HepG2 (cell line): ENCODE measurements around the gene LDLRAD4. TPM values are rescaled to one million over a fixed set of nuclear protein-coding genes. Genes with fewer than 3 reads are reported as not detected.

Experiments used
- ATAC-seq: fragments of 200-7000 bp; cut with Tn5 transposase; 3 replicates; pipeline ENCODE4 v1.9.1; 2020; ENCODE audit warnings: mild to moderate bottlenecking, moderate library complexity
- BruUV-seq: library from RNA; stranded (reverse); fragments of 400-500 nt; replicated peaks from 2 replicates; lab custom pipeline; 2021; lab: Mats Ljungman, UMichigan
- CTCF ChIA-PET: fragments of 300-600 bp; formaldehyde crosslinking; extraction: SDS; loops from one replicate; lab custom pipeline; 2021; ENCODE audit warnings: low total read pairs, inconsistent platforms, low intra/inter-chr PET ratio; lab: Yijun Ruan, JAX
- POLR2A ChIA-PET: fragments of 350-600 bp; sonication (Branson Sonifier 250); formaldehyde crosslinking; loops from one replicate; lab custom pipeline; 2020; ENCODE audit warnings: antibody characterized with exemption, inconsistent platforms; lab: Yijun Ruan, JAX
- DNase-seq: peaks from one replicate; pipeline ENCODE4 v3.0.0-alpha.2; 2015; ENCODE audit warnings: low spot score
- FAIRE-seq: peaks from 3 replicates; lab custom pipeline; 2011; peaks lifted over from hg19 to GRCh38; lab: Jason Lieb, UNC
- H2AFZ ChIP-seq: one replicate; pipeline ENCODE4 v1.6.1; 2011; ENCODE audit warnings: low read length, inconsistent platforms
- H3K27ac ChIP-seq: fragments of 300-600 bp; 3 replicates; pipeline ENCODE4 v1.8.0; 2011; ENCODE audit warnings: mixed run types, mild to moderate bottlenecking, mixed read lengths, low read length, inconsistent platforms; ENCODE audit not compliant: insufficient read depth; ENCODE audit errors: extremely low read length
- H3K27me3 ChIP-seq, 2 experiments: fragments of 200-600 bp in 1 of 2; 2 replicates in 1 of 2; 3 replicates in 1 of 2; pipeline versions ENCODE4 v1.6.0 to v1.8.0; 2011; ENCODE audit warnings: low read length in 2 of 2, mild to moderate bottlenecking in 2 of 2, moderate library complexity in 2 of 2, inconsistent platforms in 1 of 2; ENCODE audit not compliant: insufficient read depth in 2 of 2, control insufficient read depth in 1 of 2
- H3K36me3 ChIP-seq, 2 experiments: fragments of 200-600 bp in 1 of 2; replicated peaks in 1 of 2; 2 replicates in 1 of 2; 3 replicates in 1 of 2; pipeline versions ENCODE4 v1.5.1 to v1.8.0; 2011; ENCODE audit warnings: low read length in 2 of 2, inconsistent platforms in 1 of 2; ENCODE audit not compliant: insufficient read depth in 2 of 2, control insufficient read depth in 1 of 2
- H3K4me1 ChIP-seq: 2 replicates; pipeline ENCODE4 v1.5.1; 2012; ENCODE audit warnings: low read length, inconsistent platforms; ENCODE audit not compliant: insufficient read depth
- H3K4me2 ChIP-seq: 2 replicates; pipeline ENCODE4 v1.6.0; 2011; ENCODE audit warnings: low read depth, low read length, inconsistent platforms
- H3K4me3 ChIP-seq, 3 experiments: fragments of 200-600 bp in 1 of 3; sonication (generic), shearing (Covaris generic) in 1 of 3; replicated peaks in 1 of 3; 2 replicates each; pipeline ENCODE4 v1.5.1; 2011 to 2016; ENCODE audit warnings: low read length in 3 of 3, inconsistent platforms in 2 of 3, low read depth in 2 of 3, mild to moderate bottlenecking in 2 of 3, control low read depth in 1 of 3, mixed read lengths in 1 of 3; ENCODE audit not compliant: insufficient read depth in 1 of 3
- H3K79me2 ChIP-seq: one replicate; pipeline ENCODE4 v1.6.1; 2011; ENCODE audit warnings: low read length, inconsistent platforms; ENCODE audit not compliant: insufficient read depth
- H3K9ac ChIP-seq: 2 replicates; pipeline ENCODE4 v1.6.0; 2011; ENCODE audit warnings: mild to moderate bottlenecking, low read depth, low read length, inconsistent platforms; ENCODE audit not compliant: insufficient read depth
- H3K9me3 ChIP-seq: 2 replicates; pipeline ENCODE4 v1.5.1; 2012; ENCODE audit warnings: mild to moderate bottlenecking, low read length
- H4K20me1 ChIP-seq: 2 replicates; pipeline ENCODE4 v1.6.0; 2011; ENCODE audit warnings: inconsistent platforms, mild to moderate bottlenecking, low read length, moderate library complexity; ENCODE audit not compliant: insufficient read depth
- ATF7-NPFF ChIP-seq: sonication (generic); formaldehyde crosslinking; IDR thresholded peaks from 2 replicates; pipeline ENCODE4 v1.8.1; 2023; ENCODE audit warnings: mild to moderate bottlenecking, low read depth, missing genetic modification reagents, moderate library complexity
- RAD51 ChIP-seq: fragments of 450-650 bp; IDR thresholded peaks from 2 replicates; pipeline ENCODE4 v1.6.1; 2016; ENCODE audit warnings: borderline replicate concordance
- RBM22 ChIP-seq: fragments of 200-400 bp; formaldehyde crosslinking; optimal IDR thresholded peaks from 2 replicates; pipeline ENCODE3; 2017; ENCODE audit warnings: mild to moderate bottlenecking, low read length, moderate library complexity
- REL ChIP-seq: sonication (generic); formaldehyde crosslinking; conservative IDR thresholded peaks from 2 replicates; pipeline ENCODE4 v1.8.0; 2022; ENCODE audit warnings: mild to moderate bottlenecking, missing genetic modification reagents, moderate library complexity
- SMAD1 ChIP-seq: sonication (generic); formaldehyde crosslinking; IDR thresholded peaks from 2 replicates; pipeline ENCODE4 v1.4.0; 2020; ENCODE audit warnings: missing genetic modification reagents, low read depth, mild to moderate bottlenecking, borderline replicate concordance
- TEAD2 ChIP-seq: sonication (generic); formaldehyde crosslinking; IDR thresholded peaks from 2 replicates; pipeline ENCODE4 v1.9.0; 2021; ENCODE audit warnings: missing genetic modification reagents
- TMF1 ChIP-seq: sonication (generic); formaldehyde crosslinking; IDR thresholded peaks from 2 replicates; pipeline ENCODE4 v1.8.1; 2022; ENCODE audit warnings: low read depth, missing genetic modification reagents
- ZNF441 ChIP-seq: sonication (generic); formaldehyde crosslinking; IDR thresholded peaks from 2 replicates; pipeline ENCODE4 v1.7.0; 2021; ENCODE audit warnings: missing genetic modification reagents, borderline replicate concordance
- ZNF703 ChIP-seq: sonication (generic); formaldehyde crosslinking; IDR thresholded peaks from 2 replicates; pipeline ENCODE4 v1.5.1; 2020; ENCODE audit warnings: missing genetic modification reagents, mild to moderate bottlenecking, moderate library complexity, borderline replicate concordance
- WGBS: methylation state at CpG from one replicate; pipeline ENCODE4 v1.1.6; 2017; ENCODE audit warnings: low lambda C conversion rate; 5-methylcytosine and 5-hydroxymethylcytosine counted together
- in situ Hi-C: cut with HindIII; loops from 2 replicates; pipeline ENCODE4 v1.10.0; 2017; ENCODE audit warnings: low pct_unique_long_range_greater_than_20kb; ENCODE audit not compliant: extremely low pct_ligation_motif_present
- intact Hi-C: fragments of 100-400 bp; cut with micrococcal nuclease; formaldehyde crosslinking; loops from one replicate; pipeline ENCODE4 v1.10.0; 2022; ENCODE audit not compliant: unreplicated experiment
- polyA plus RNA-seq, 8 experiments: library from polyadenylated mRNA; depleted of rRNA in 3 of 8; stranded (reverse) in 7 of 8; unstranded in 1 of 8; fragments of >200 nt; fragmentation: Illumina TruSeq in 4 of 8; extraction: Trizol in 4 of 8; gene quantifications; 2 replicates each; pipeline versions ENCODE4 v1.2.1 to v1.2.3, GENCODE V29; 2011 to 2016; ENCODE audit warnings: low read depth in 4 of 8, missing spikeins in 1 of 8, mixed read lengths in 1 of 8; ENCODE audit not compliant: insufficient read depth in 1 of 8
- total RNA-seq, 5 experiments: library from RNA; depleted of rRNA; stranded (reverse); fragments of >200 nt; fragmentation: Illumina TruSeq; extraction: Trizol; gene quantifications; 2 replicates each; pipeline ENCODE4 v1.2.3, GENCODE V29; 2016; ENCODE audit warnings: low read depth in 1 of 5
- TF ChIP-seq, protein P1 (sequence below): sonication (generic); formaldehyde crosslinking; IDR thresholded peaks from 2 replicates; pipeline ENCODE4 v1.8.1; 2022; ENCODE audit warnings: low read depth, mild to moderate bottlenecking, missing genetic modification reagents
- TF ChIP-seq, protein P2 (sequence below): sonication (generic); formaldehyde crosslinking; conservative IDR thresholded peaks from 2 replicates; pipeline ENCODE4 v1.8.0; 2022; ENCODE audit warnings: mild to moderate bottlenecking, moderate library complexity, missing genetic modification reagents
- TF ChIP-seq, protein P3 (sequence below): sonication (generic); formaldehyde crosslinking; IDR thresholded peaks from 2 replicates; pipeline ENCODE4 v1.8.0; 2022; ENCODE audit warnings: low read depth, missing genetic modification reagents

Gene LDLRAD4
- total and polyA plus RNA-seq, 2 of the 13 experiments (the other 11 are each of a cell fraction or from before 2014, with no cell fraction given): 13.6 to 20.9 TPM

DNA sequence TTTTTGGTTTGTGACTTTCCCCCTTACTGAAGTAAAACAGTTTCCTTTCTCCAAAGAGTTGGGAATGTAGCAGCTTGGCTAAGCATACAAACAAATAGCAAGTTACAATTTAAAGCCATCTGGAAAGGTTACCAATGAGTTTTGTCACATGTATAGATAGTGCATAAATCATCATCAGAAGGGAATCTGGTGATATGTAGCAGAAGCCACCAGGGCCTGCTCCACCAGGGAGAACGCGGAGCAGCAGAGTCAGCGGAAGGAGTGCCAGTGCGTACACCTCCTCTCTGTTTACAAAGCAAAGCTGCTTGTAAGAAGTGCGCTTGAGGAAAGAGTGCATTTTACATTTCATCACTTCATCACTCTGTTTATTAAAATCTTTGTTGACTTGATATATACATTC lies 267.7 kb downstream of the LDLRAD4 start:
- Histone ChIP-seq H3K4me2 (no peak overlapping the region), H3K4me1 (peaks cover 6% of the 10 kb centered on the region; the same call in 1 of the 2 replicates), H3K27ac (no peak overlapping the region), H4K20me1 (no peaks in the 10 kb centered on the region), H3K27me3 (no peaks in the 10 kb centered on the region), H3K79me2 (no peaks in the 10 kb centered on the region), H2AFZ (no peak overlapping the region), H3K4me3 (no peak overlapping the region), H3K36me3 (no peaks in the 10 kb centered on the region), H3K9ac (no peak overlapping the region), H3K9me3 (no peaks in the 10 kb centered on the region)
- TF ChIP-seq TMF1 (CRISPR knock-in tag): no peak
- TF ChIP-seq REL (CRISPR knock-in tag): no peak
- TF ChIP-seq RBM22: no peak
- TF ChIP-seq ZNF441 (CRISPR knock-in tag): no peak
- BruUV-seq: no TSS peak
- in situ Hi-C loops (no loop called here), intact Hi-C loops (no loop called here)
- ATAC-seq (no peak), FAIRE-seq (no peak), DNase-seq (no peak)
- ChIA-PET CTCF (no interaction called here), POLR2A (no interaction called here)
- 99% methylated on average over 5 of the region's 5 CpGs for WGBS

DNA sequence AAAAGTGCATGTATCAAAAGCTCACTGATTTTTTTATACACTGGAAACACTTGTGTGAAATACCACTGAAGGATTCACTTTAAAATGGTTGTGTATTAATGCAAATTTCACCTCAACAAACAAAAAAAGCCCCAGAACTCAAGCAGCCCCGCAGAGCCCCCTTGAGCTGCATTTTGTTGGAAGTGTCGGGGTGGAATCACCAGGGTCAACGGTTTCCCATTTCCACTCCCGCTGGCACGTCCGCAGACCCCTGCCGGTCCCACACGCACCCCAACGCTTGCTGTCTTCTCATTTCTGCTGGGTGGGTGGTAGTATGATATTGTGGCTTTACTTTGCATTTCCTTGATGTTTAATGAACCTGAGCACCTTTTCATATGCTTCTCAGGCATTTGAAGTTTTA lies 268.1 kb downstream of the LDLRAD4 start:
- Histone ChIP-seq H3K4me3 (no peak overlapping the region), H3K4me1 (peaks cover 6% of the 10 kb centered on the region; the same call in 1 of the 2 replicates), H3K9ac (no peak overlapping the region), H2AFZ (no peak overlapping the region), H3K79me2 (no peaks in the 10 kb centered on the region), H3K27me3 (no peaks in the 10 kb centered on the region), H3K36me3 (0 out of 5 replicates have a peak, but pooled peaks cover 0 to 2% of the 10 kb centered on the region in 2 experiments), H4K20me1 (no peaks in the 10 kb centered on the region), H3K9me3 (no peaks in the 10 kb centered on the region), H3K4me2 (no peak overlapping the region), H3K27ac (no peak overlapping the region)
- WGBS: 97% methylated on average over 9 of the region's 9 CpGs
- in situ Hi-C loops (no loop called here), intact Hi-C loops (no loop called here)
- DNase-seq (no peak), FAIRE-seq (no peak), ATAC-seq (no peak)
- no TSS peak for BruUV-seq
- CTCF ChIA-PET: no interaction called here
- POLR2A ChIA-PET: no interaction called here
- TF ChIP-seq RAD51 (no peak), ZNF703 (no peak), TEAD2 (CRISPR knock-in tag) (no peak), SMAD1 (CRISPR knock-in tag) (no peak), ATF7-NPFF (no peak)
- TF ChIP-seq, protein P1, sequence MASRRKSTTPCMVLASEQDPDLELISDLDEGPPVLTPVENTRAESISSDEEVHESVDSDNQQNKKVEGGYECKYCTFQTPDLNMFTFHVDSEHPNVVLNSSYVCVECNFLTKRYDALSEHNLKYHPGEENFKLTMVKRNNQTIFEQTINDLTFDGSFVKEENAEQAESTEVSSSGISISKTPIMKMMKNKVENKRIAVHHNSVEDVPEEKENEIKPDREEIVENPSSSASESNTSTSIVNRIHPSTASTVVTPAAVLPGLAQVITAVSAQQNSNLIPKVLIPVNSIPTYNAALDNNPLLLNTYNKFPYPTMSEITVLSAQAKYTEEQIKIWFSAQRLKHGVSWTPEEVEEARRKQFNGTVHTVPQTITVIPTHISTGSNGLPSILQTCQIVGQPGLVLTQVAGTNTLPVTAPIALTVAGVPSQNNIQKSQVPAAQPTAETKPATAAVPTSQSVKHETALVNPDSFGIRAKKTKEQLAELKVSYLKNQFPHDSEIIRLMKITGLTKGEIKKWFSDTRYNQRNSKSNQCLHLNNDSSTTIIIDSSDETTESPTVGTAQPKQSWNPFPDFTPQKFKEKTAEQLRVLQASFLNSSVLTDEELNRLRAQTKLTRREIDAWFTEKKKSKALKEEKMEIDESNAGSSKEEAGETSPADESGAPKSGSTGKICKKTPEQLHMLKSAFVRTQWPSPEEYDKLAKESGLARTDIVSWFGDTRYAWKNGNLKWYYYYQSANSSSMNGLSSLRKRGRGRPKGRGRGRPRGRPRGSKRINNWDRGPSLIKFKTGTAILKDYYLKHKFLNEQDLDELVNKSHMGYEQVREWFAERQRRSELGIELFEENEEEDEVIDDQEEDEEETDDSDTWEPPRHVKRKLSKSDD (CRISPR knock-in tag): no peak
- TF ChIP-seq, protein P2, sequence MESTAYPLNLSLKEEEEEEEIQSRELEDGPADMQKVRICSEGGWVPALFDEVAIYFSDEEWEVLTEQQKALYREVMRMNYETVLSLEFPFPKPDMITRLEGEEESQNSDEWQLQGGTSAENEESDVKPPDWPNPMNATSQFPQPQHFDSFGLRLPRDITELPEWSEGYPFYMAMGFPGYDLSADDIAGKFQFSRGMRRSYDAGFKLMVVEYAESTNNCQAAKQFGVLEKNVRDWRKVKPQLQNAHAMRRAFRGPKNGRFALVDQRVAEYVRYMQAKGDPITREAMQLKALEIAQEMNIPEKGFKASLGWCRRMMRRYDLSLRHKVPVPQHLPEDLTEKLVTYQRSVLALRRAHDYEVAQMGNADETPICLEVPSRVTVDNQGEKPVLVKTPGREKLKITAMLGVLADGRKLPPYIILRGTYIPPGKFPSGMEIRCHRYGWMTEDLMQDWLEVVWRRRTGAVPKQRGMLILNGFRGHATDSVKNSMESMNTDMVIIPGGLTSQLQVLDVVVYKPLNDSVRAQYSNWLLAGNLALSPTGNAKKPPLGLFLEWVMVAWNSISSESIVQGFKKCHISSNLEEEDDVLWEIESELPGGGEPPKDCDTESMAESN (CRISPR knock-in tag): no peak
- TF ChIP-seq, protein P3, sequence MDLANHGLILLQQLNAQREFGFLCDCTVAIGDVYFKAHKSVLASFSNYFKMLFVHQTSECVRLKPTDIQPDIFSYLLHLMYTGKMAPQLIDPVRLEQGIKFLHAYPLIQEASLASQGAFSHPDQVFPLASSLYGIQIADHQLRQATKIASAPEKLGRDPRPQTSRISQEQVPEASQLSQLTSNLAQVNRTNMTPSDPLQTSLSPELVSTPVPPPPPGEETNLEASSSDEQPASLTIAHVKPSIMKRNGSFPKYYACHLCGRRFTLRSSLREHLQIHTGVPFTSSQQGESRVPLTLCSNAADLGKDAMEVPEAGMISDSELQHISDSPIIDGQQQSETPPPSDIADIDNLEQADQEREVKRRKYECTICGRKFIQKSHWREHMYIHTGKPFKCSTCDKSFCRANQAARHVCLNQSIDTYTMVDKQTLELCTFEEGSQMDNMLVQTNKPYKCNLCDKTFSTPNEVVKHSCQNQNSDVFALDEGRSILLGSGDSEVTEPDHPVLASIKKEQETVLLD (CRISPR knock-in tag): no peak
